Breast epithelium (tissue), 3 donors: Measurements from ENCODE around the gene ASPG.

Experiments used
- POLR2A ChIP-seq: fragments of 450-650 bp; IDR thresholded peaks from one replicate; pipeline ENCODE4 v1.6.1; 2016; ENCODE audit warnings: antibody characterized with exemption, mild to moderate bottlenecking, moderate library complexity
- TF ChIP-seq, protein P1 (sequence below), 3 donors: fragments of 450-650 bp; IDR thresholded peaks; one replicate each; pipeline ENCODE4 v1.5.1; 2016 to 2017; ENCODE audit warnings: antibody characterized with exemption in 3 of 3, mild to moderate bottlenecking in 3 of 3, moderate library complexity in 3 of 3

DNA sequence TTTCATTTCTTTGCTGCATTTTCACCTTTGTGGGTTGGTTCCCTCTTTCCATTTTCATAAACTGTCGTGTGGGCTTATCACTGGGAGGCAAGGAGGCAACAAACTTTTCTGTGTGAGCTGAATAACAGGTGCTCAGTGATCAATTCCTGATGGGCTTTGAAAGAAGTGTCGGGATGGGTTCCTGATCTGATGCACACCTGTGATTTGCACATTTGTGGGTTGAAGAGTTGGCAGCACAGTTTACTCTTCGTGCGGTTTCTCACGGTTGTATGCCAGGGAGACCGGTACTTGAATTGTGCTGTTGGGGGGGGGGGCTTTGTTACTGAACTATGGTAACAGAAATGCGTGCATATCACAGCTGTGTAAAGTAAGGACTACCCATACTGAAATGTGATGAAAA lies 16.0 kb upstream of the ASPG start:
- TF ChIP-seq, protein P1, sequence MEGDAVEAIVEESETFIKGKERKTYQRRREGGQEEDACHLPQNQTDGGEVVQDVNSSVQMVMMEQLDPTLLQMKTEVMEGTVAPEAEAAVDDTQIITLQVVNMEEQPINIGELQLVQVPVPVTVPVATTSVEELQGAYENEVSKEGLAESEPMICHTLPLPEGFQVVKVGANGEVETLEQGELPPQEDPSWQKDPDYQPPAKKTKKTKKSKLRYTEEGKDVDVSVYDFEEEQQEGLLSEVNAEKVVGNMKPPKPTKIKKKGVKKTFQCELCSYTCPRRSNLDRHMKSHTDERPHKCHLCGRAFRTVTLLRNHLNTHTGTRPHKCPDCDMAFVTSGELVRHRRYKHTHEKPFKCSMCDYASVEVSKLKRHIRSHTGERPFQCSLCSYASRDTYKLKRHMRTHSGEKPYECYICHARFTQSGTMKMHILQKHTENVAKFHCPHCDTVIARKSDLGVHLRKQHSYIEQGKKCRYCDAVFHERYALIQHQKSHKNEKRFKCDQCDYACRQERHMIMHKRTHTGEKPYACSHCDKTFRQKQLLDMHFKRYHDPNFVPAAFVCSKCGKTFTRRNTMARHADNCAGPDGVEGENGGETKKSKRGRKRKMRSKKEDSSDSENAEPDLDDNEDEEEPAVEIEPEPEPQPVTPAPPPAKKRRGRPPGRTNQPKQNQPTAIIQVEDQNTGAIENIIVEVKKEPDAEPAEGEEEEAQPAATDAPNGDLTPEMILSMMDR (IDR thresholded peaks at IDR 0.05), result no peak
- TF ChIP-seq POLR2A, result no peak
